ENCODE results near the gene PRR16. TPM values are rescaled to one million over a fixed set of nuclear protein-coding genes. Genes with fewer than 3 reads are reported as not detected.

The PRR16 gene
- total and polyA plus RNA-seq, 2 experiments from 2014 or later: 32.5 to 68.8 TPM

DNA sequence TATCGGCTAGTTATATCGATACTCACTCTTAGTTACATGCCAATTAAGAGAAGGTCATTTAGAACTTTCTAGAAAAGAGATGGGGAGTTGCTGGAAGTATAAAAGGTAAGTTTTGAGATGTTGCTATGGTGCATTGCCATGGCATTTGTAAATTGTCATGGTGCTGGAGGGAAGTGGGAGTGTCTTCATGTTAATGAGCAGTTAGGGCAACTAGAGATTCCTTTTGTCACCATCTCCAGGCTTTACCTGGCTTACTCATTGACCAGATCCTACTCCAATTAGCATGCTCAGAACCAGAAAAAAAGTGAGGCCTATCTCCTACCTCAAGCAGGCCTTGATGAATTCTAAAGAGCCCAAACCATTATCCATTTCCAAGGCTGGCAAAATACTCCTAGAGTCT, 82.8 kb downstream of the PRR16 start:
- TF ChIP-seq EZH2phosphoT487 (IDR thresholded peaks at IDR 0.05; ENCODE audit: insufficient read depth, low read depth) (no peak), EZH2 (IDR thresholded peaks at IDR 0.05; ENCODE audit: insufficient read depth, poor library complexity, severe bottlenecking) (no peak)
- no peaks in the 10 kb centered on the region for H3K9me3 ChIP-seq (ENCODE audit: low read depth)
- peaks cover 46% of the 10 kb centered on the region for H3K4me1 ChIP-seq (ENCODE audit: insufficient read depth)
- peaks cover 99% of the 10 kb centered on the region for H3K79me2 ChIP-seq (ENCODE audit: insufficient read depth)
- WGBS, 2 experiments (ENCODE audit: low coverage in 1 of 2, low lambda C conversion rate in 2 of 2, missing lambda C conversion rate in 2 of 2): 97 to 100% methylated on average over 2 of the region's 2 CpGs
- DNase-seq: no peak
- peaks cover 57% of the 10 kb centered on the region for H3F3A ChIP-seq (ENCODE audit: insufficient read depth)
- no peaks in the 10 kb centered on the region for H3K9me2 ChIP-seq (ENCODE audit: insufficient read depth)
- H3K36me3 ChIP-seq (ENCODE audit: low read depth): 0 out of 2 replicates have a peak, but pooled peaks cover 4% of the 10 kb centered on the region
- H3K27me3 ChIP-seq (replicated peaks; ENCODE audit: insufficient read depth): no peaks in the 10 kb centered on the region
- H3K27ac ChIP-seq: no peak overlapping the region
- in situ Hi-C loops (cut with MboI): no loop called here
- H3K9ac ChIP-seq: no peak overlapping the region
- H3K4me3 ChIP-seq: no peak overlapping the region
- H3K4me2 ChIP-seq (ENCODE audit: unreplicated experiment): no peak overlapping the region
- no peaks in the 10 kb centered on the region for H4K20me1 ChIP-seq (ENCODE audit: insufficient read depth)
- no peak overlapping the region for H2AFZ ChIP-seq

DNA sequence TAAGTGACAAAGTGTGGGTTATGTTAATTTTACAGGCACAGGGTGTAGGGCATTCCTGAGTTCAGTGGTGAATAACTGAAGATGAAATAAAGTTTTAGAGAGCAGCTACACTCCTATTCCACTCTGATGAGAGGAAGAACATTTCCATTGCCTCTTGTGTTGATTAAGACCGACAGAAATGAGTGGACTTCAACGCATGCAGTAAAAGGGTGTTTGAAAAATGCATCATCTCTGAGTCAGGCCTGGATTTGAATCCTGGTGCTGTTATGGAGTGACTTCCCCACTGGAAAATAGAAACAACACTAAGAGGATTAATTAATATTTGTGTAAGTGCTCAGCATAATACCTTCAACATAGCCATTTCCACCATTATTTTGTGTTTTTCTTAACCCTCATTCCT, 86.3 kb downstream of the PRR16 start:
- no peak overlapping the region for H2AFZ ChIP-seq
- H3K36me3 ChIP-seq (ENCODE audit: low read depth): 0 out of 2 replicates have a peak, but pooled peaks cover 4% of the 10 kb centered on the region
- no peak overlapping the region for H3K4me3 ChIP-seq
- peak; percentile 55 for DNase-seq
- no peak overlapping the region for H3K9ac ChIP-seq
- no peaks in the 10 kb centered on the region for H3K27me3 ChIP-seq (replicated peaks; ENCODE audit: insufficient read depth)
- no peaks in the 10 kb centered on the region for H3K9me3 ChIP-seq (ENCODE audit: low read depth)
- TF ChIP-seq EZH2phosphoT487 (IDR thresholded peaks at IDR 0.05; ENCODE audit: insufficient read depth, low read depth): no peak
- TF ChIP-seq EZH2 (IDR thresholded peaks at IDR 0.05; ENCODE audit: insufficient read depth, poor library complexity, severe bottlenecking): no peak
- no peak overlapping the region for H3K4me2 ChIP-seq (ENCODE audit: unreplicated experiment)
- H3K9me2 ChIP-seq (ENCODE audit: insufficient read depth): no peaks in the 10 kb centered on the region
- in situ Hi-C loops (cut with MboI): no loop called here
- H3K79me2 ChIP-seq (ENCODE audit: insufficient read depth): peaks cover 100% of the 10 kb centered on the region
- peaks cover 35% of the 10 kb centered on the region for H3F3A ChIP-seq (ENCODE audit: insufficient read depth)
- H4K20me1 ChIP-seq (ENCODE audit: insufficient read depth): no peaks in the 10 kb centered on the region
- WGBS, 2 experiments (ENCODE audit: low coverage in 1 of 2, low lambda C conversion rate in 2 of 2, missing lambda C conversion rate in 2 of 2): 45 to 72% methylated on average over 2 of the region's 2 CpGs
- H3K27ac ChIP-seq: peak overlapping the region; percentile 22
- H3K4me1 ChIP-seq (ENCODE audit: insufficient read depth): peaks cover 53% of the 10 kb centered on the region

DNA sequence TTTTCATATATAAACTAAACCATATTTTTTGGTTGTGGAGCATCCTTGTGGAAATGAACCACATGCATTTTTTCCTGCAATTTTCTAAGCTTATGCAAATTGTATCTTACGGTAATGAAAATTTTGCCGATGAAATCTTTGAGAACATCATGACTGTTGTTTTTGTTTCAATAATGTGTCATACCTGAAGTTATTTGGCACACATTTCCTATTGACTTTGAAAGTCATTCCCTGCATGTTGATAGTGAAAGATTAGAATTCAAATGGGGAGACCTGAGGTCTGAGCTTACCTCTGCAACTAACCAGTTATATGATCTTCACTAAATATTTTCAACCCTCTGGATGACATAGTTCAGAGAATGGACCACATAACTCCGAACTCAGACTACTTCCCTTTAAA, 88.5 kb downstream of the PRR16 start:
- Histone ChIP-seq H3K27ac (no peak overlapping the region), H3K9ac (no peak overlapping the region), H3K9me3 (ENCODE audit: low read depth) (no peaks in the 10 kb centered on the region), H4K20me1 (ENCODE audit: insufficient read depth) (no peaks in the 10 kb centered on the region), H3K36me3 (ENCODE audit: low read depth) (0 out of 2 replicates have a peak, but pooled peaks cover 4% of the 10 kb centered on the region), H3K4me1 (ENCODE audit: insufficient read depth) (peaks cover 45% of the 10 kb centered on the region), H3F3A (ENCODE audit: insufficient read depth) (peaks cover 24% of the 10 kb centered on the region), H3K4me3 (no peak overlapping the region), H3K4me2 (ENCODE audit: unreplicated experiment) (peak overlapping the region; percentile 34), H3K79me2 (ENCODE audit: insufficient read depth) (peaks cover 100% of the 10 kb centered on the region), H3K9me2 (ENCODE audit: insufficient read depth) (no peaks in the 10 kb centered on the region), H2AFZ (no peak overlapping the region), H3K27me3 (replicated peaks; ENCODE audit: insufficient read depth) (no peaks in the 10 kb centered on the region)
- 88 to 95% methylated on average over 3 of the region's 3 CpGs for WGBS, 2 experiments (ENCODE audit: low coverage in 1 of 2, low lambda C conversion rate in 2 of 2, missing lambda C conversion rate in 2 of 2)
- TF ChIP-seq EZH2 (IDR thresholded peaks at IDR 0.05; ENCODE audit: insufficient read depth, poor library complexity, severe bottlenecking) (no peak), EZH2phosphoT487 (IDR thresholded peaks at IDR 0.05; ENCODE audit: insufficient read depth, low read depth) (no peak)
- peak; percentile 28 for DNase-seq
- in situ Hi-C loops (cut with MboI): no loop called here

DNA sequence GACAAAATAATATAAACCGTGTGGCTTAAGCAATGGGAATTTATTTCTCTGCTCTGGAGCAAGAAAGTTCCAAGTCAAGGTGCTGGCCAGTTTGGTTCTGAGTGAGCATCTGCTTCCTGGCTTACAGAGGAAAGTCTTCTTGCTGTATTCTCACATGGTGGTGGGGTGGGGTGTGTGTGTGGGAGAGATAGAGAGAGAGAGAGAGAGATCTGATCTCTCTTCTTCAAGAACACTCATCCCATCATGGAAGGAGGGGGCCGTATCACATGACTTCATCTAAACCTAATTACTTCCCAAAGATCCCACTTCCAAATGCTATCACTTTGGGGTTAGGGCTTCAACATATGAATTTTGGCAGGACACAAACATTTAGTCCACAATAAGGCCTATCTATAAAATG, 91.2 kb downstream of the PRR16 start:
- Histone ChIP-seq H3K4me1 (ENCODE audit: insufficient read depth) (peaks cover 35% of the 10 kb centered on the region), H3K27ac (no peak overlapping the region), H3K9me2 (ENCODE audit: insufficient read depth) (no peaks in the 10 kb centered on the region), H3K4me3 (no peak overlapping the region), H3K9me3 (ENCODE audit: low read depth) (no peaks in the 10 kb centered on the region), H3K36me3 (ENCODE audit: low read depth) (no peaks in the 10 kb centered on the region), H3F3A (ENCODE audit: insufficient read depth) (peaks cover 14% of the 10 kb centered on the region), H4K20me1 (ENCODE audit: insufficient read depth) (no peaks in the 10 kb centered on the region), H3K27me3 (replicated peaks; ENCODE audit: insufficient read depth) (no peaks in the 10 kb centered on the region), H3K9ac (no peak overlapping the region), H3K79me2 (ENCODE audit: insufficient read depth) (peaks cover 100% of the 10 kb centered on the region), H3K4me2 (ENCODE audit: unreplicated experiment) (no peak overlapping the region), H2AFZ (no peak overlapping the region)
- in situ Hi-C loops (cut with MboI): no loop called here
- 79 to 86% methylated on average over 2 of the region's 2 CpGs for WGBS, 2 experiments (ENCODE audit: low coverage in 1 of 2, low lambda C conversion rate in 2 of 2, missing lambda C conversion rate in 2 of 2)
- TF ChIP-seq EZH2 (IDR thresholded peaks at IDR 0.05; ENCODE audit: insufficient read depth, poor library complexity, severe bottlenecking) (no peak), EZH2phosphoT487 (IDR thresholded peaks at IDR 0.05; ENCODE audit: insufficient read depth, low read depth) (no peak)
- DNase-seq: no peak

DNA sequence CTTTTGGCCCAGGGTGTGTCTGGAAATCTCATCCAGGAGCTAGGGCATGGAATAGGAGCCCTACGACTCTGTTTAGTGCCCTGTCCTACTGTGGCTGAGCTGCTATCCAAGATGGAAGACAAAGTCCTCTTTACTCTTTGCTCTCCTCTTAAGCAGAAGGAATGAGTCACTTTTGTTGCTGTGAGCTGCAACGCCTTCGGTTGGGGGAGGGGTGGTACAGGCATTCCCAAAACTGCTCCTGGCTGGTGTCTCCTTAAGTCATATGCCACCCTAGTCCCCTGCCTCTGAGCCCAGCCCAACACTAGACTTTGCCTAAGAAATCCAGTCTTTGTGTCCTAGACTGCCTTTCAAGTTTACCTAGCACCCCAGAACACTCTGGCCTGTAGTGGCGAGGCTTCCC, 99.9 kb downstream of the PRR16 start:
- TF ChIP-seq EZH2 (IDR thresholded peaks at IDR 0.05; ENCODE audit: insufficient read depth, poor library complexity, severe bottlenecking) (no peak), EZH2phosphoT487 (IDR thresholded peaks at IDR 0.05; ENCODE audit: insufficient read depth, low read depth) (no peak)
- Histone ChIP-seq H3K4me1 (ENCODE audit: insufficient read depth) (peaks cover 22% of the 10 kb centered on the region), H3K27ac (no peak overlapping the region), H3K9me3 (ENCODE audit: low read depth) (no peaks in the 10 kb centered on the region), H3F3A (ENCODE audit: insufficient read depth) (peaks cover 7% of the 10 kb centered on the region), H3K9me2 (ENCODE audit: insufficient read depth) (no peaks in the 10 kb centered on the region), H3K36me3 (ENCODE audit: low read depth) (0 out of 2 replicates have a peak, but pooled peaks cover 5% of the 10 kb centered on the region), H3K4me2 (ENCODE audit: unreplicated experiment) (no peak overlapping the region), H3K9ac (no peak overlapping the region), H4K20me1 (ENCODE audit: insufficient read depth) (no peaks in the 10 kb centered on the region), H2AFZ (no peak overlapping the region), H3K79me2 (ENCODE audit: insufficient read depth) (peaks cover 98% of the 10 kb centered on the region), H3K27me3 (replicated peaks; ENCODE audit: insufficient read depth) (no peaks in the 10 kb centered on the region), H3K4me3 (no peak overlapping the region)
- in situ Hi-C loops (cut with MboI): no loop called here
- no peak for DNase-seq
- WGBS, 2 experiments (ENCODE audit: low coverage in 1 of 2, low lambda C conversion rate in 2 of 2, missing lambda C conversion rate in 2 of 2): 87 to 92% methylated on average over 4 of the region's 4 CpGs
